AG08396 (cell line): ENCODE measurements around the gene FMNL1.

Experiments used
- DNase-seq: peaks from one replicate; pipeline ENCODE4 v3.0.0; 2012; ENCODE audit warnings: low spot score, mixed read lengths

FMNL1 gene

DNA sequence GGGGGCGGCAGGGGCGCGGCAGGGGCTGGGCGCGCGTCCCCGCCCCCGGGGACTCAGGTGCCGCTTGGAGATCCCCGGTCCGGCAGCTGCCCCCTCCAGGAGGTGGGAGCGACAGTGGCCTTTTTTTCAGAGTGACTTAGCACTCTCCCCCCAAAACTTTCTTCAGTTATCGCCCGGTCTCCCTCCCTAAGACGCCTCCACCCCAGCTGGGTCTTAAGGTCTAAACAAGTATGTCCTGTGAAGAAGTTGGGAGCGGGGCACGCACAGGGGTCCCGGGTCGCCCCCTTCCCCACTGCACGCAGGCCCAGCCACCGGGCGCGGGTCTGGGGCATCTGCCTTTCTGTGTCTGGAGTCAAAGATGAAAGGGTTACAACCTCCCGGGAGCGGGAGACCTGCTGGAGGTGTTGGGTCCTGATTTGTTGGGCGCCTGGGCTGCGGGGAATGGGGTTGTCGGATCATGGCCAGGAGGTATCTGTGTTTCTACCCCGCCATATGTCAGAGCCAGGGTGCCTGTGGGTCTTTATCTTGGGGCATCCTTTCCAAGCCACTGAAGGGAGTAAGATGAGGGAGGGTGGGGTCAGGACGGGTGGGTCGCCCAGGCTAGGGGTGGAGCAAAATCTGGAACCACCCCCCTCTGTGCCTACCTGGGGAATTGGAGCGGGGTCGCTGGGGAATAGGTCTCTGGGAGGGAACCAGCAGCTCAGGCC is 757 bp downstream of the FMNL1 start:
- DNase-seq = peak; percentile 5

GRCh38 chr17:45222996-45223538 is 1.4 kb downstream of the FMNL1 start:
- DNase-seq = peak; percentile 8

GRCh38 chr17:45223539-45224528 is 2.1 kb downstream of the FMNL1 start:
- DNase-seq = peak; percentile 11

DNA sequence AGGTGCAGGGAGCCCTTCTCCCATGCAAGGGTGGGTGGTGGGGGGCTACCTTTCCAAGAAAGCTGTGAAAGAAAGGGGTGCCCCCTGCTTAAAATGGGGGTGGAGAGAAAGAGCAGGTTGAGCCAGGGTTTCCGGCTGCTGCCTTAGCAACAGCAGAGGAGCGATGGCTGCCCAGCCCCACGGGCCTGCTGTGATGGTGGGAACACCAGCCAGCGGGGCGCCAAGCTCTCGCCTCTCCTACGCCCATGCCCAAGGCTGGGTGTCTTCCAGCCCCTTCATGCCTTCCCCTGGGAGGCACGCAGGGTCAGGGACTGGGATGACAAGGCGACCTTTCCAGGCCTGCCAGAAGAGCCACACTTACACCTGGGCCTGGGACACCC is 3.0 kb downstream of the FMNL1 start:
- DNase-seq = peak; percentile 5

- DNase-seq = no peak
These were observed 3.5 kb downstream of the FMNL1 start for GRCh38 chr17:45225051-45225700.

DNA sequence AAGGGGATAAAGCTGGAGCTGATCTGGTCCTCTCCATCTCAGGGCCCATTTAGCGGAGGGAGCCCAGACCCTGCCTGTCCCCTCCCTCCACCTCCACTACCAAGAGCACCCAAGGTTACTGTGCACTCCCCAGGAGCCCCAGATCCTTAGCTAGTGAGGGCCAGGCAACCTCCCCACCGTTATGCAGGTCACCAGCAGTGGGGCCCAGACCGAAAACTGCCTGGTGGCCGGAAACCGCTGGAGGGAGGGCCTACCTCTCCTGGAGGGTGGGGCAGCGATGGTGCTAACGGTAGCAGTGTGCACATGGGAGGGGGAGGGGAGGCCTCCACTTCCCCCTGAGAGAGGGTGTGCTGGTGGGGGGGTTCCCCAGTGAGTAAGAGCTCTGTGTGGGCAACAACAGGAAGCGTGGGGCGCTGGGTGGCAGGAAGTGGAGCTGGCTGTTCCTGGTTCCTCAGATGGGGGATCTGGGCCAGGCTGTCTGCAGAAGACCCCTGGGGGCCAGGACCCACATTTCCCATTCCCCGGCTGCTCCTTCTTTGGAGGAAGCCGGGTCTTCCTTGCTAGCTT is 4.4 kb downstream of the FMNL1 start:
- DNase-seq = no peak

DNA sequence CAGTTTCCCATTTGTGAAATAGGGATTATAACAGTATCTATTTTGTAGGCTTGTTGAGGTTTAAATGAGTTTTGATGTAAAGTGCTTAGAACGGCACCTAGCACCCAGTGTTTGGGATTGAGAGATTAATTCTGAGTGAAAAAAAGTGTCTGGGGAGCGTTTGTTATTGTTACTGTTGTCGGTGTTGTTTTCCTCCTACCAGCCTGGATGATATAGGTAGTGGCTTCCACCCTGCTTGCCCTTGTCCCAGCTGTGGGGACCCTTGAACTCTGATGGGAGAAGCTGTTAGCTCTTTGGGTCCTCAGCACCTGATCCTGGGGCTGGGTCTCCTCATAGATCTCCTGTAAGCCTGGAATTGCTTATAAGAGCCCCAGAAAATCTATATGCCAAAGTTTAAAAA is 4.9 kb downstream of the FMNL1 start:
- DNase-seq = no peak

DNA sequence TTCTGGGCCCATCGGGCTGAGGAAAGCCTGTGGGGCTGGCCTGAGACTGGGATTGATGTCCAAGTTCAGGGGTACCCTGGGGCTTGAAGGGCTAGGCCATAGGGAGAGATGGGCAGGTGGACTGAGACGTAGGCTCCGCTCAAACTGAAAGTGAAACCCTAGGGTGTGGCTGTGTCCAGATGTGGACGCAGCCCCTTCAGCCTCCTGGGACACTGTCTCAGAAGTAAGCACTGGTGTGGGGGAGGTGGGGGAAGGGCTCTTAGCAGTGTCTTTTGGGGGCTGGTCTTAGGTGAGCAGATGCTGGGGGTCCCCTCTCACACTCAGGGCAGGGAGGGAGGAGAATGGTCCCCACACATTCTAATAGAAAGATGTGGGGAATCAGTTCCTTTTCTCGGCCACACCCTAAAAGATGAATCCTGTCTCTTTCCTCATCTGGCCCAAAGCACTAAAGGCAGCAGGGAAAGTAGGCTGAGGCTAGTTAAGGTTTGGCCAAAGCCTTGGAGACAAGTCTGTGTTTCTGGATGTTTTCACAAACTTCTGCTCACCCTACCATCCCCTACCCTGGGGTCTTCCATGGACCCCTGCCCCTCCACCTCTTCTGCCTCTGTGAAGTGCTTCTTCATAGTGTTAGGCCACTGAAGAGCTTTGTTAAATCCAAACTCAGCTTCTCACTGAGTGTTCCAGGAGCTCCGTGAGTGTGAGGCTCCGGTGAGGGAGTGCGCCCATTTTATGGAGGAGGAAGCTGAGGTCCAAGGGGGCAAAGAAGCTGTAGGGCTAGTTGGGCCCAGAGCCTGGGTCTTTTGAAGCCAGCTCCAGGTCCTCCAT is 5.6 kb downstream of the FMNL1 start:
- DNase-seq = no peak

GRCh38 chr17:45227926-45228762 is 6.5 kb downstream of the FMNL1 start:
- DNase-seq = no peak

GRCh38 chr17:45228763-45229539 is 7.3 kb downstream of the FMNL1 start:
- DNase-seq = peak; percentile 90

GRCh38 chr17:45229681-45230409 is 8.2 kb downstream of the FMNL1 start:
- DNase-seq = no peak

DNA sequence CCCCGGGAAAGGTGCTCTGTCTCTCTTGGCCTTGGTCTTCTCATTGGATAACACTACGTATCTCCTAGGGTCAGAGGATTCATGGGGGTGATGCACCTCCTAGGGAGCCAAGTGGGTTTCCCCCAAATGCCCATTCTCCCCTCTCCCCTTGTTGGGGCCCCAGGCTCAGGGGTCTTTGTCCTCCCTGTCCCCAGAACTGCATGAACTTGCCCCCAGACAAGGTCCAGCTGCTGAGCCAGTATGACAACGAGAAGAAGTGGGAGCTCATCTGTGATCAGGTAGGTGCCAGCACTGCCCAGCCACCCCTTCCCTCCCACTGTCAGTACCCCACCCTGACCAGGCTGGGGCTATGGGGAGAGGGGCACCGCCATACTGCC is 8.7 kb downstream of the FMNL1 start:
- DNase-seq = no peak

DNA sequence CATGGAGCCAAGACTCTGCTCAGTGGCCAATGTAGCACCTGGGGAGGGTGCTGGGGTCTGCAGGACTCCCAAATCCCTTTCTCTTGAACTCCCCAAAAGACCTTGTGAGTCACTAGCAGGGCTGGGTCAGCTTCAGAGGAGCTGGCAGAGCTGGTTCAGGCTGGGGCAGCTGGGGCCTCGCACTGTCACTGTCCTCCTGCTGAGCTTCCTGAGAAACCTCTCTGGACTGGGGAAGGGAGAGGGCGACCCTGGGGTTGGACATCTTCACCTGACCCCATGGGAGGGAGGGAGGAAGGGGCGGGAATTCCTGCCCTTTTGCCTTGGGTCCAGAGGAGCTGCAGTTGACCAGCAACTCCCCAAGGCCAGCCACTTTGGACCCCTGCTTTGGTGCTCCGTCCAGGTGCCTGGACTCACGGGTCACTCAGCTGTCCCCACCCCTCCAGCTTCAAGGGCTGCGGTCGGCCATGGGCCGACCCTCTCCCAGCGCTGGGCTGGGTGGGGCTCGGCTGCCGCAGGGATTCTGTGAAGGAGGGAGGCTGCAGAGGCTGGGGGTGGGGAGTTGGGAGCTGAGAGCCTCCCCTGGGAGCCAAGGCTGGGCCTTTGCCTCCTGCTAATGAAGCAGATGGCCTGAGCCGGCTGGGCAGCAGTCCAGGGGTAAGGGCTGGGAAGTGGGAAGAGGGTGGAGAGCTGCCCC is 9.2 kb downstream of the FMNL1 start:
- DNase-seq = no peak

- DNase-seq = no peak
These were observed 9.9 kb downstream of the FMNL1 start for GRCh38 chr17:45231481-45232116.

- DNase-seq = no peak
These were observed 11.1 kb downstream of the FMNL1 start for GRCh38 chr17:45232514-45233422.

DNA sequence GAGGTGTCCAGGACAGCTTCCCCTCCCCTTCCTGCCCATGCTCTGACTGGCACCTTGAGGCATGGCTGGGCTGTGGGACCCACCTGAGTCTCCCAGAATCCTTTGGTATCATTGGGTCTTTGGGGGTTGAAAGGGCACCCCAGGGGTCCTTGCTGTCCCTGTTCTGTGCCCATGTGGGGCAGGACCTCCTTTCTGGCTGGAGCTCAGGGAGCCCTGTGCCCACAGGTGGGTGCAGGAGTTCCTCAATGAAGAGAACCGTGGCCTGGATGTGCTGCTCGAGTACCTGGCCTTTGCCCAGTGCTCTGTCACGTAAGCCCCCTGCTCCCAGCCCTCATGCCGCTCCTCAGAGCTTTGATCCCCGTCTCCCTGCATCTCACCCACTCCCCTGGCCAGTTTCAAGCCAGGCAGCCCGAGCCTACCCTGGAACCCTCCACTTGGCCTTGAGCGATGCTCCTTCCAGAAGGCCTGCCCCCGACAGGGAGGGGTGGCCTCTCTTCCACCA is 11.8 kb downstream of the FMNL1 start:
- no peak for DNase-seq
